GM06990 (cell line): Measurements from ENCODE around the gene RSAD1.

Source experiments
- DNase-seq: peaks from one replicate; pipeline ENCODE4 v3.0.0-alpha.2; 2011; ENCODE audit not compliant: insufficient read length; ENCODE audit errors: extremely low read depth
- H3K27me3 ChIP-seq: replicated peaks from 2 replicates; pipeline ENCODE4 v1.6.0; 2011; ENCODE audit warnings: low read length; ENCODE audit not compliant: control insufficient read depth, insufficient read depth
- H3K36me3 ChIP-seq: 2 replicates; pipeline ENCODE4 v1.5.1; 2011; ENCODE audit warnings: low read length; ENCODE audit not compliant: control insufficient read depth, insufficient read depth
- H3K4me3 ChIP-seq: replicated peaks from 2 replicates; pipeline ENCODE4 v1.5.1; 2011; ENCODE audit warnings: low read depth, mild to moderate bottlenecking, control low read depth, low read length
- CTCF ChIP-seq: IDR thresholded peaks from 2 replicates; pipeline ENCODE4 v1.5.1; 2011; ENCODE audit warnings: low read length, control low read depth, mild to moderate bottlenecking, inconsistent platforms; ENCODE audit not compliant: insufficient read depth, poor library complexity, severe bottlenecking

The RSAD1 gene

GRCh38 chr17:50533720-50534148 is 55.1 kb downstream of the RSAD1 start:
- Histone ChIP-seq H3K27me3 (no peaks in the 10 kb centered on the region; the same call in 1 of the 2 replicates), H3K4me3 (no peak overlapping the region), H3K36me3 (no peaks in the 10 kb centered on the region)
- TF ChIP-seq CTCF: no peak
- no peak for DNase-seq

- no peak for DNase-seq
- peak; percentile 28 for TF ChIP-seq CTCF
- Histone ChIP-seq H3K27me3 (no peaks in the 10 kb centered on the region; the same call in 1 of the 2 replicates), H3K4me3 (no peak overlapping the region), H3K36me3 (no peaks in the 10 kb centered on the region)
Measured at GRCh38 chr17:50534222-50534978, 55.7 kb downstream of the RSAD1 start.

GRCh38 chr17:50534979-50535326 is 56.3 kb downstream of the RSAD1 start:
- Histone ChIP-seq H3K27me3 (no peaks in the 10 kb centered on the region; the same call in 1 of the 2 replicates), H3K36me3 (no peaks in the 10 kb centered on the region), H3K4me3 (no peak overlapping the region)
- no peak for DNase-seq
- no peak for TF ChIP-seq CTCF

GRCh38 chr17:50535407-50535806 is 56.7 kb downstream of the RSAD1 start:
- no peak overlapping the region for H3K4me3 ChIP-seq
- no peaks in the 10 kb centered on the region; the same call in 1 of the 2 replicates for H3K27me3 ChIP-seq
- no peak for DNase-seq
- no peak for TF ChIP-seq CTCF
- H3K36me3 ChIP-seq: no peaks in the 10 kb centered on the region
